Suprapubic skin (tissue), 4 donors: ENCODE measurements around the gene ZNF716.

Source experiments
- CTCF ChIP-seq, 2 donors: fragments of 200-600 bp in 1 of 2; fragments of 450-650 bp in 1 of 2; sonication (generic) in 1 of 2; IDR thresholded peaks; one replicate each; pipeline ENCODE4 v1.5.1; 2016 to 2019; ENCODE audit warnings: antibody characterized with exemption in 2 of 2, mild to moderate bottlenecking in 1 of 2, moderate library complexity in 1 of 2
- POLR2A ChIP-seq, 2 donors: fragments of 450-650 bp; IDR thresholded peaks; one replicate each; pipeline ENCODE4 v1.6.1; 2017; ENCODE audit warnings: antibody characterized with exemption in 2 of 2, mild to moderate bottlenecking in 2 of 2, moderate library complexity in 2 of 2
- POLR2AphosphoS5 ChIP-seq, 3 donors: sonication (generic); formaldehyde crosslinking; IDR thresholded peaks; one replicate each; pipeline ENCODE4 v1.6.1; 2017; ENCODE audit warnings: antibody characterized with exemption in 3 of 3

- TF ChIP-seq CTCF (IDR thresholded peaks at IDR 0.05): no peak
- no peak for TF ChIP-seq POLR2A (IDR thresholded peaks at IDR 0.05)
- no peak for TF ChIP-seq POLR2AphosphoS5 (IDR thresholded peaks at IDR 0.05)
Measured at GRCh38 chr7:57487957-57488356, 38.0 kb downstream of the ZNF716 start.
